Kidney (tissue), 14 donors: ENCODE measurements around the gene PPARG. TPM values are rescaled to one million over a fixed set of nuclear protein-coding genes. Genes with fewer than 3 reads are reported as not detected.

Experiments
- DNase-seq, 5 donors: peaks; one replicate each; pipeline ENCODE4 v3.0.0-alpha.2; 2013 to 2020
- FAIRE-seq: peaks from 2 replicates; lab custom pipeline; 2012; peaks lifted over from hg19 to GRCh38; lab: Jason Lieb, UNC
- H3K27ac ChIP-seq, 2 donors: one replicate each; pipeline ENCODE4 v1.7.0; 2013; ENCODE audit warnings: low read depth in 2 of 2, low read length in 2 of 2, inconsistent platforms in 1 of 2
- H3K27me3 ChIP-seq: one replicate; pipeline ENCODE4 v1.7.1; 2013; ENCODE audit warnings: low read length, inconsistent platforms; ENCODE audit not compliant: control insufficient read depth, insufficient read depth
- H3K36me3 ChIP-seq, 3 donors: one replicate each; pipeline versions ENCODE4 v1.7.0 to v1.7.1; 2013; ENCODE audit warnings: low read length in 3 of 3, control low read depth in 1 of 3, inconsistent platforms in 1 of 3; ENCODE audit not compliant: insufficient read depth in 3 of 3, control insufficient read depth in 2 of 3
- H3K4me1 ChIP-seq, 3 donors: one replicate each; pipeline versions ENCODE4 v1.7.0 to v1.7.1; 2013; ENCODE audit warnings: low read length in 3 of 3, inconsistent platforms in 1 of 3, low read depth in 1 of 3; ENCODE audit not compliant: control insufficient read depth in 2 of 3, insufficient read depth in 2 of 3
- H3K4me3 ChIP-seq, 3 donors: one replicate each; pipeline versions ENCODE4 v1.7.0 to v1.8.1; 2013; ENCODE audit warnings: low read length in 3 of 3, control low read depth in 1 of 3, inconsistent platforms in 1 of 3
- H3K9ac ChIP-seq, 3 donors: one replicate each; pipeline versions ENCODE4 v1.7.0 to v1.7.1; 2013; ENCODE audit warnings: low read length in 3 of 3, control low read depth in 1 of 3, inconsistent platforms in 1 of 3
- H3K9me3 ChIP-seq, 3 donors: one replicate each; pipeline versions ENCODE4 v1.7.0 to v1.7.1; 2013; ENCODE audit warnings: low read length in 3 of 3, control low read depth in 1 of 3, inconsistent platforms in 1 of 3; ENCODE audit not compliant: control insufficient read depth in 2 of 3, insufficient read depth in 1 of 3
- intact Hi-C: fragments of 100-400 bp; cut with DNase I; formaldehyde crosslinking; loops from one replicate; pipeline ENCODE4 v1.11.1; 2022
- polyA plus RNA-seq: library from polyadenylated mRNA; stranded (reverse); fragments of 350-450 nt; fragmentation: Illumina TruSeq; extraction: RNeasy Lipid Tissue Mini Kit (QIAGEN cat#74804); gene quantifications from one replicate; pipeline ENCODE4 v1.2.3, GENCODE V29; 2014; ENCODE audit warnings: low read depth, low replicate concordance; ENCODE audit not compliant: insufficient read depth
- total RNA-seq: library from RNA; stranded (reverse); fragmentation: NEBNext Ultra II Directional; extraction: Animal tissue kit (Norgen Biotek cat#: 25700); gene quantifications from one replicate; pipeline ENCODE4 v1.2.1, GENCODE V29; 2021
- TF ChIP-seq, protein P1 (sequence below): IDR thresholded peaks from 3 replicates; pipeline ENCODE4 v1.5.1; 2012; ENCODE audit warnings: mild to moderate bottlenecking, moderate library complexity, borderline replicate concordance; ENCODE audit not compliant: insufficient read depth; ENCODE audit errors: extremely low read depth
- donor health status: control.
- donor health status: control.
- donor health status: control.
- donor health status: control.
- donor health status: control.
- donor health status: DM: yes; HTN: yes; CAD: no.
- donor health status: Normal renal cell carcinoma (clear cell type).

The PPARG gene
- total and polyA plus RNA-seq, 2 donors from 2014 or later, result 19.0 to 19.2 TPM

DNA sequence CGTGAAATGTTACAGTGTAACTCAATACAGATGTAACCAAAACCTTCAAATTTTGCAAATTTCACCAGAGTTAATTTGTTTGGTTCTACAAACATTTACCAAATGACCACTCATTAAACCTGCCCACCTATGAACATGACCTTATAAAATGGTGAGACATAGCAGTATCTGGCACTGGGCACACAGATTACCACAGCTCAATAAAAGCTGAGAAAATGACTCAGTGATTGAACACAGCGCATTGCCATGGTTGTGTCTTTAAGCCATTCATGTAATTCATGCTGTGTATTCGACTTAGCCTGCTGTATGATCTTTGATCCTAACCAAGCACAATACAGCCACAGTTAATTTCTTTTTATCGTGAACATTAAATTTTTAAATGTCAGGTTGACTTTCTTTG lies 11.3 kb downstream of the PPARG start:
- no peaks in the 10 kb centered on the region for H3K9me3 ChIP-seq
- intact Hi-C loops, result no loop called here
- TF ChIP-seq, protein P1, sequence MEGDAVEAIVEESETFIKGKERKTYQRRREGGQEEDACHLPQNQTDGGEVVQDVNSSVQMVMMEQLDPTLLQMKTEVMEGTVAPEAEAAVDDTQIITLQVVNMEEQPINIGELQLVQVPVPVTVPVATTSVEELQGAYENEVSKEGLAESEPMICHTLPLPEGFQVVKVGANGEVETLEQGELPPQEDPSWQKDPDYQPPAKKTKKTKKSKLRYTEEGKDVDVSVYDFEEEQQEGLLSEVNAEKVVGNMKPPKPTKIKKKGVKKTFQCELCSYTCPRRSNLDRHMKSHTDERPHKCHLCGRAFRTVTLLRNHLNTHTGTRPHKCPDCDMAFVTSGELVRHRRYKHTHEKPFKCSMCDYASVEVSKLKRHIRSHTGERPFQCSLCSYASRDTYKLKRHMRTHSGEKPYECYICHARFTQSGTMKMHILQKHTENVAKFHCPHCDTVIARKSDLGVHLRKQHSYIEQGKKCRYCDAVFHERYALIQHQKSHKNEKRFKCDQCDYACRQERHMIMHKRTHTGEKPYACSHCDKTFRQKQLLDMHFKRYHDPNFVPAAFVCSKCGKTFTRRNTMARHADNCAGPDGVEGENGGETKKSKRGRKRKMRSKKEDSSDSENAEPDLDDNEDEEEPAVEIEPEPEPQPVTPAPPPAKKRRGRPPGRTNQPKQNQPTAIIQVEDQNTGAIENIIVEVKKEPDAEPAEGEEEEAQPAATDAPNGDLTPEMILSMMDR, result no peak
- H3K4me1 ChIP-seq, result peaks cover 0 to 6% (median 5%) of the 10 kb centered on the region in 3 donors
- no peaks in the 10 kb centered on the region for H3K36me3 ChIP-seq
- H3K4me3 ChIP-seq, result no peak overlapping the region
- FAIRE-seq, result no peak
- no peaks in the 10 kb centered on the region for H3K27me3 ChIP-seq
- DNase-seq, result no peak
- no peak overlapping the region for H3K9ac ChIP-seq
- no peak overlapping the region for H3K27ac ChIP-seq

DNA sequence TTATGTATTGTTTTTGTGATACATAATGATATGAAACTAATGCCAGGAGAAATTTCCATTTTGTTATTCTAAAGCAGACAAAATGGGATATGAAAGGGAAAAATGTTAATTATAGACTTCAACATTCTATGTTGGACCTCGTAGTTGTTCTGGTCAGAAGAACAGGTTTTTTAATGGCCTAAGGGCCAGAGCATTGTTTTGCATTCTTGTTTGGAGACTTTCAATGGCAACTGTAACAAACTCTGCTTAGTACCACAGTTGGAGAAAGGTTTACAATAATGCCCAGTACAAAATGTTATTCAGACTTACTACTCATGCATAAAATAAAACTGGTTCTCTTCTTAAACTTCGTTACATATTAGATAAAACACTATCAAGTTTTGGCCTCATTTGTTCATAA lies 12.2 kb downstream of the PPARG start:
- H3K36me3 ChIP-seq, result no peaks in the 10 kb centered on the region
- no peaks in the 10 kb centered on the region for H3K9me3 ChIP-seq
- peaks cover 0 to 6% (median 5%) of the 10 kb centered on the region in 3 donors for H3K4me1 ChIP-seq
- DNase-seq, result peak in 1 of 5 donors; percentile 27
- H3K4me3 ChIP-seq, result no peak overlapping the region
- no peak overlapping the region for H3K27ac ChIP-seq
- FAIRE-seq, result no peak
- intact Hi-C loops, result no loop called here
- H3K9ac ChIP-seq, result no peak overlapping the region
- no peaks in the 10 kb centered on the region for H3K27me3 ChIP-seq
- TF ChIP-seq, protein P1, result no peak

DNA sequence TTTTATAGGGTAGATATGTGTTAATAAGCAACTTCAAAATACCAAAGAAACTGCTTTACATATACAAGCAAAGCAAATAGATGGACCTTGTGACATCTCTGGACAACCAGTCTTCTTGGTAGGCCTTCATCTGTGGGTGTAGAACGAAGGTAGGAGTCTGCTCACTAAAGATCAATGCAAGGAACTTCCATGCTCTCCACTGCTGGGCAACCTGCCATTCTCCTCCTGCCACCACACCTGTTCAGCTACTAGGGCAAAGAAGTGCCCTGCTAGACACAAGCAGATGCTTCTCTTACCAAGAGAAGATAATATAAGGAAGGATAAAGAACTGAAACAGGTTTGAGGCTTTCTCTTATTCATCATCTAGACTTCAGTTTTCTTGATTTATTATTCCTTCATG lies 12.6 kb downstream of the PPARG start:
- H3K36me3 ChIP-seq, result no peaks in the 10 kb centered on the region
- H3K4me3 ChIP-seq, result no peak overlapping the region
- H3K9me3 ChIP-seq, result no peaks in the 10 kb centered on the region
- H3K4me1 ChIP-seq, result peaks cover 0 to 6% (median 5%) of the 10 kb centered on the region in 3 donors
- DNase-seq, result no peak
- TF ChIP-seq, protein P1, result no peak
- intact Hi-C loops, result no loop called here
- no peak overlapping the region for H3K27ac ChIP-seq
- no peak for FAIRE-seq
- no peaks in the 10 kb centered on the region for H3K27me3 ChIP-seq
- H3K9ac ChIP-seq, result no peak overlapping the region

DNA sequence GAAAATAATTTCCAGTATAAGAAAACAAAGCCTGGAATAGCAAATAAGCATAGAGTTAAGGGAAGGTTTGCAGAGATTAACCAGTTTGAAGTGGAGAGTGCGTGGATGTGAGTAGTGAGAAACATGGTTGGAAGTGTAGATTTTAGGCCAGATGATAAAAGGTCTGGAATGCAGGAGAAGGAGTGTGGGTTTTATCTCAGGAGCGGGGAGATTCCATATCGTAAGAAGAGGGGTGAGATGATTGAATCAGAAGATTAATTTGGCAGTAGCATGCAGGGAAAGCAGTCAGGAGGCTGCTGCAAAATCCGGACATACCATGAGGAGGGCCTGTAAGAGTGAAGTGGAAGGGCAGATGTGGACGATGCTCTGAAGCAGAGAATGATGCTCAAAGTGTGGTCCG lies 13.7 kb downstream of the PPARG start:
- Histone ChIP-seq H3K36me3 (no peaks in the 10 kb centered on the region), H3K9ac (no peak overlapping the region), H3K9me3 (no peaks in the 10 kb centered on the region), H3K4me3 (no peak overlapping the region), H3K27ac (no peak overlapping the region), H3K27me3 (no peaks in the 10 kb centered on the region), H3K4me1 (peaks cover 0 to 6% (median 5%) of the 10 kb centered on the region in 3 donors)
- intact Hi-C loops, result no loop called here
- TF ChIP-seq, protein P1, result no peak
- FAIRE-seq (no peak), DNase-seq (no peak)
